GM21528 (cell line): ENCODE data around the gene LSM7.

Experiments
- ATAC-seq: cut with Tn5 transposase; IDR thresholded peaks from one replicate; pipeline ENCODE4 v1.9.1; 2021; ENCODE audit warnings: mild to moderate bottlenecking, moderate library complexity; ENCODE audit not compliant: unreplicated experiment, low FRiP score

LSM7 gene

DNA sequence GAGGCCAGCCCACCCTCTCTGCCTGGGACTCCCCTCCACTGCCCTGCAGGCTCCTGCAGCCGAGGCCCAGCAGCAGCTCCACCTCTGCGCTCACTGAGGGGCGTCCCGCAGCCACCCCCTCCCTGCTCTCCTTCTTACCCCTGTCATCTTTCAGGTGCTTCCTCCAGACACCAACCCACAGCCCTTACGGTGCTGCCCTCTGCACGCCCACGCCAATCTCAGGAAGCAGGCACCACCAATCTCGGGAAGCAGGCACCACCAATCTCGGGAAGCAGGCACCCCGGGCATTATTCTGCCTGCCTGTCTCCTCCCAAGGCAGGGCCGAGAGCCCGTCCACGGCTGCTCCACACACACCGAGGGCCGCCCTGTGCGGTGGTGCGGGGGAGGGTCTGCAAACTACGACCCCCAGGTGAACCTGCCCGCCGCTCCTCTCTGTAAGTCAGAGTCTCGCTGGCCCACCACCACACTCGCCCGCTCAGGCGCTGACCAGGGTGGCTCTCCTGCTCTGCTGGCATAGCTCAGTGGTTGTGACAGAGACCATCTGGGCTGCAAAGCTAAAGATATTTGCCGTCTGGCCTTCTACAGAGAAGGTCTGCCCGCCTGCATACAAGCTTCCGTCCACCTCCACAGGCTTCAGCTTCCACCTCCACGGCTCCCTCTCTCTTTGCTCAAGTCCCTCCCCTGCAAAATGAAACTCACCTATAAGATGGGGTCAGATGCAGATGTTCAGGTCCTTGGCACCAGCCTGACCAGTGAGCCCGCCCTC lies 2.9 kb downstream of the LSM7 start:
- no peak for ATAC-seq

DNA sequence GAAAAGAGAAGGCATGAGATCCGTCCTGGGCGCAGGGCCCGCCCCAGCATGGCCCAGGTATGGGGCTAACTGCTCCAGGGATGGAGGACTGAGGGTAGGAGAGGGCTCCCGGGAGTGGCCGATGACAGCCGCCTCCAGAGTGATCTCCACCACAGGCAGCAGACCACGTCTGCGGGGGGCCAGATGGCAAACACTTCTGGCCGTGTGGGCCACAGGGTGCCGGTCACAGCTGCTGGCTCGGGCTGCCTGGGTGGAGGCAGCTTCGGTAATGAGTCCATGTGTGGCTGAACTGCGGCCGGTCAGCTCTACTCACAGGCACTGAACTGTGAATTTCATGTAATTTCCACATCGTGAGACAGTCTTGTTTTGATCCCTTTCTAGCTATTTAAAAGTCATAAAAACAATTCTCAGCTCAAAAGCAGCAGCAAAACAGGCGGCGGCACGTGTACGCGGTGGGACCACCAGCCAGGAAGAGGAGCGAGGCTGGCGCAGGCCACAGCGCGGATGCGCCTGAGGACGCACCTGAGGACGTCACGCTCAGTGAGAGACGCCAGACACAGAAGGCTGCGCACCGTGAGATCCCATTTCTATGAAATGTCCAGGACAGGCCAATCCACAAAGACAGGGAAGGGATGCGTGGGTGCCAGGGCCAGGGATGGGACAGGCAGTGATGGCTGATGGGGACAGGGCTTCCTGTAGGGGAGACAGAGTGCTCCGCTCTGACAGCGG lies 4.0 kb downstream of the LSM7 start:
- no peak for ATAC-seq

DNA sequence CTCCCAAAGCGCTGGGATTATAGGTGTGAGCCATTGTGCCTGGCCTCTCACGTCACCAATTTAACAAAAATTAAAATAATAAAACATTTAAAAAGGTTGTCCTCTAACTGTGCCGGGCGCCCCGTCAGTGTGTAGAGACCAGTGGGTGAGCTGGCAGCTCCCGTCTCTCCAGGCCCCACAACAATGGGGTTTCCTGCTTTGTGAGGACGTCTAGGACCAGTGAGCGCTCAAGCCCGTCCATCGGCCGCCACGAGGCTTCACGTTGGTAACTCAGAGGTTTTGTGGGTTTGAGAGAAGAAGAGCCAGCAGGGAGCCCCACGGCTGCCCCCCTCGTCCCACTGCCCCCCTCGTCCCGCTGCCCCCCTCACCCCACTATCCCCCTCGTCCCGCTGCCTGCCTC lies 4.7 kb downstream of the LSM7 start:
- no peak for ATAC-seq

DNA sequence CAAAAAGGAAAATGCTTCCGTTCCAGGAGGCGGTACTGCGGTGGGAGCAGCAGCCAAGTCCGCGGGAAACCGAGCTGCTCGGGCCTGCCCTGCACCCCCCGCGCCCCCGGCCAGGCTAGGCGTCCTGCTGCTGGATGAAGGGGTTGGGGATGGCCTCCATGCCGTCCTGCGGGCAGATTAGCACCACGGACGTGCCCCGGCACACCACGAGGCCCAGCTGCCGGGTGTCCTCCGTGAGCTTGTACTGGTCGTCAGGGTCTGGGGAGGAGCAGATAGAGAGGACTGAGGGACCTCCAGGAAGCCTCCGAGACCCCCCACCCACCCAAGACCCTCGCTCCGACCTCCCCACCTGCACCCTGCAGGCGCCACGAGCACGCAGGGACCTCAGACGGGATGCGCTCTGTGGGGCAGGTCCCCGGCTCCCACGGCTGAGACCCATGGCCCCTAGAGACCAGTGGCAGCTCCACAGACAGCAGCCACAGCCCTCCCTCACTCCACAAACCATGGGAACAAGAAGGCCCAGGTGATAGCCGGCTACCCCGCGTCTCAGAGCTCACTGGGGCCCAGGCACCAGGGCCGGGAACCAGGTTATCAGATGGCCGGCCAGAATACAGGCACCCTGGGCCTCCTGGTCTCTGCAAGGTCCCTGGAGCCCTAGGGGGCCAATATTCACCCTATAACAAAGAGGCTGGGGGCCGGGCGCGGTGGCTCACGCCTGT lies 6.7 kb downstream of the LSM7 start:
- ATAC-seq: no peak

DNA sequence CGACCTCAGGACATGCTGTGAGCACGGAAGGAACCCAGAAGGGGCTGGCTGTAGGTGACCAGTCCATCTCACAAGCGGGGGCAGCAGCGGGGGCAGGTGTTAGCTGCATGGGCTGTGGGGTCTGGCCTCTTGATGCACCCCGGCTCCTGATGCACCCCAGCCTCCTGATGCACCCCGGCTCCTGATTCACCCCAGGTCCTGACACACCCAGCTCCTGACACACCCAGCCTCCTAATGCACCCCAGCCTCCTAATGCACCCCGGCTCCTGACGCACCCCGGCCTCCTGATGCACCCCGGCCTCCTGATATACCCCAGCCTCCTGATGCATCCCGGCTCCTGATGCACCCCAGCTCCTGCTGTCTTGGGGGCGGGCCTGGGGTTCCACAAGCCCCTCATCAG lies 7.4 kb downstream of the LSM7 start:
- ATAC-seq: no peak

DNA sequence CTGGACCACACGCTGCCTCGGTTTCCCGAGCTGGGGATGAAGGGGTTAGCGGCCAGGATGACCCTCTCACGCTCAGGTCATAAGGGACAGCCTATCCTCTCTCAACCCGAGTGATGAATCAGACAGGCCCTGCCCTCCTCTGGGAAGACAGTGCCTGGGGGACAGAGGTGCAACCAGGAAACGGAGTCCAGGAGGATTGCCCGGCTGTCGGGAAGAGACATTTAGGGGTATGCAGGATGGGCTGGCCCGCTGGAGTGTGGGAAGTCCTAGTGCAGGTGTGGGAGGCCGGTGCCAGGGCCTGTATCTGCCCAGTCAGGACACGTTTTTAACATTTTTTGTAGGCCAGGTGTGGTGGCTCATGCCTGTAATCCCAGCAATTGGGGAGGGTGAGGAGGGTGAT lies 8.3 kb downstream of the LSM7 start:
- ATAC-seq: no peak

DNA sequence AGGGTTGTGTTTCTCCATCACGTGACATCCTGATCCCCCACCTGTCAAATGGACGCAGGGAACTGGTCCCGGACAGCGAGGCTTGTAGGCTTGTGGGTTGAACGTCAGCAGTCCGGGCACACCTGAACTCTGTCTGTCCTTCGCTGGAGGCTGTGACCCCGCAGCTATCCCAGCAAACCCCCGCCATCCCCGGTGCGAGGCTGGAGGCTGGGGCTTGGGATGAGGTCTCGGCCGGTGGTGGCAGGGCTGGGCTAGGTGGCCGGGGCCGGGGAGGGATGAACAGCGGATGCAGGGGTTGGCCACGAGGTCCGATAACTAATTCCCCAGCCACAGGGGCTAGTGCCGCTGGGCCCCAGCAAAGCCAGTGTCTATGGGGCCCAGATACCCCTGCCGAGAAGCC lies 8.8 kb downstream of the LSM7 start:
- ATAC-seq: no peak

DNA sequence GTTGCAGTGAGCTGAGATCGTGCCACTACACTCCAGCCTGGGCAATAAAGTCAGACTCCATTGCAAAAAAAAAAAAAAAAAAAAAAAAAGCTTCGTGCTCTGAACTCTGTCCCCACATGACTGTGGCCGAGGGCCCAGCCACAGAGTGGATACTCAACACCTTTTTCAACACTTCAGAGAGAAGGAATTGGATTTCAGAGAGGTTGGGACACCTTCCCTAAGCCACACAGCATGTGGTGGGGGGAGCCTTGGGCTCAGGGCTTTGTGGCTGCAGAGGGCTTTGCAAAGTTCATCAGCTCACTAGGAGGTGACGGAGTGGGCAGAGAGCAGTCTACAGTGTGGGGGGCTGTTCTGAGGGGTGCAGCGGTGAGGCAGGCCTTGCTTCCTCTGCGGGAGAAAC lies 9.5 kb downstream of the LSM7 start:
- ATAC-seq: no peak

DNA sequence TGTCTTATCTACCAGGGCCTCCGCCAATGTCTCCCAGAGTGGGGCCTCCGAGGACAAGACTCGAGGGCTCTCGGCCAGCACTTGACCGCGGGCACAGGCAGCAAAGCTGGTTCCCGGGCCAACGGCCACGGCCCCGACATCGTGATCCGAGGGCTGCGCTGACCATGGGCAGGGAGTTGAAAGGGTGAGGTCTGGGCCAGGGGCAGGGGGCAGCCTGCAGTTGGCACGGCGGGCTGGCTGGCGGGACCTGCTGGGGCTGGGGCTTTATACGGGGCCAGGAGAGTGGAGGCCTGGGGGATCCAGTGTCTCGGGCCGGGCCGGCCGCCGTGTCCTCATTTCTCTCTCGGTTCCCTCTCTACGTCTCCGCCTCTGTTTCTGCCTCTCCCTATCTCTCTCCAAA lies 10.6 kb downstream of the LSM7 start:
- no peak for ATAC-seq

DNA sequence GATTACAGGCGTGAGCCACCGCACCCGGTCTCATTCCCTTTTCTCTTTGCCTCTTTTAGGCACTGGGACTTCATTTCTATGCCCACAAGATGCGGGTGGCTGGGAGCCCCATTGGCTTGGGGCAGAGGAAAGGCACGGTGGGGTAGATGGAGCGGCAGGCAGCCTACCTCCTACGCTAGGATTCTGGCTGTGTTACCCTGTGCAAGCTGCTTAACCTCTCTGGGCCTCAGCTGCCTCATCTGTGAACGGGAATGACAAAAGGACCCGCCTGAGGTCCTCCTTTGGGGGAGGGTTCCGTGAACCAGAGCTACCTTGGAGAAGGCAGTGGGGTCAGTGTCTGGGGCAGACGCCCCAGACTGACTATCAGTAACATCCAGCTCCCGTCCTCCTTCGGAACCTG lies 11.1 kb downstream of the LSM7 start:
- no peak for ATAC-seq

DNA sequence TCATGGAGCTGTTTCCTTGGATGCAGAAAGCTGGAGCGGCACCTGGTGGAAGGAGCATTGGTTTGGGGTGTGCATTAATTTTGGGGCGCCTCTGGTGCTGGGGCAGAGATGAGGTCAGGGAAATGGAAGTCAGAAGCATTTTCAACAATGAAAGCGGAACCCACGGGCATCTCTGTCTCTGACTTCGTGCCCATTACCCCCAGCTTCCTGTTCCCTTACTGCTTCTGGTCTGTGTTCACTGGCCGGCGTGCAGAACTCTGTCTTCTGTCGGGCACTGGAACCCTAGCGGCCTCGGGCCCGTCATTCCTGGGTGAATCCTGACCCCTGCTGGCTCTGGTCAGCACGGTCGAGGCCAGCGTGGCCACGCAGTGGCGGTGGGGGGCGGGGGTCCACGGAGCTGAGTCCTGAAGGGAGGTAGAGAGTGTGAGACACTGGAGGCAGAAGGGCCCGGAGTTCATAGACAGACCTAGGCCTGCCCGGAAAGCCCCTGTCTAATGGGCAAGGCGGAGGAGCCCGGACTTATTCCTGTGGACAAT lies 12.5 kb downstream of the LSM7 start:
- no peak for ATAC-seq

DNA sequence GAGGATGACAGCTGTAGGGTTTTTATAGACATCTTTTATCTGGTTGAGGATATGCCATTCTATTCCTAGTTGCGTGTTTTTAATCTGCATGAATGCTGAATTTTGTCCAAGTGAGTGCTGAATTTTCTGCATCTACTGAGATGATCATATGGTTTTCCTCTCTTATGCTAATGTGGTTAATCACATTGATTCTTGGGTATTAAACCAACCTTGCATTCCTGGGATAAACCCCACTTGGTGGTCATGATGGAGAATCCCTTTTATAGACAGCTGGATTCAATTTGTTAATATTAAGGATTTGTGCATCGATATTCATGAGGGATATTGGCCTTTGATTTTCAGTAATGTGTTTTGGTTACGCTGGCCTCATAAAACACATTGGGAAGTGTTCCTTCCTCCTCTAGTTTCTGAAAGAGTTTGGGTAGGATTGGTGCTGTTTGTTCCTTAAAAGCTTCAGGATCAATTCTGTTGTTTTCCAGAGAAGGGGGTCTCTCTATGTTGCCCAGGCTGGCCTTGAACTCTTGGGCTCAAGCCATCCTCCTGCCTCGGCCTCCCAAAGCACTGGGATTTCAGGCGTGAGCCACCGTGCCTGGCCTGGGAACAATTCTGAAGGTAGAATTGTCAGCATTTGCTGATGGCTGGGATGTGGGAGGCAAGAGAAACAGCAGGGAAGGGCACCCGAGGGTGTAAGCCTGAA lies 13.1 kb downstream of the LSM7 start:
- no peak for ATAC-seq

DNA sequence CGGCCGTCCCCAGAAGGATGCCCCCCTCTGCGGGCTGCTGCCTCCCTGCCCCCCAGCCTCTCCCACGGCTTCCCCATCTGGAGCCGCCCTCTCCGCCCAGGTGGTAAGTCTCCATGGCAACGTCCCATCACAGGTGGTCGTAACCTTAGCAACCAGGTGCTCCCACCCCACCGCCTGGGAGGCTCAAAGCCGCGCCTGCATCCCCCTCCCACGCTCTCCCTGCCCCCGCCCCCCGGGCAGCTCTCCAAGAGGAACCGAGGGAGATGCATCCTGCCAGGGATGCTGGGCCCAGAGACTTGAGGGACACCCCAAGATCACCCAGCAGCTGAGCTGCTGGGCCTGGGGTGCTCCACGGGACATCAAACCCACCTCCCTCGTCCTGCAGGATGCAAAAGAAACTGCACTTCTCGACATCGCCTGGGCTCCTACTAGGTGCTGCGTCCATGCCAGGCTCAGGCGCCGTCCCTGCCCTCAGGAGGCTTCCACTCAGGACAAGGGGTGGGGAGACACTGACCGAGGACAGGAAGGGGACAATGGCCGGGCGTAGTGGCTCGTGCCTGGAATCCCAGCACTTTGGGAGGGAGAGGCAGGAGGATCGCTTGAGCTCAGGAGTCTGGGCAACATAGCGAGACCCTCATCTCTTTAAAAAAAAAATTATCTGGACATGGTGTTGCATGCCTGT lies 15.4 kb downstream of the LSM7 start:
- no peak for ATAC-seq

DNA sequence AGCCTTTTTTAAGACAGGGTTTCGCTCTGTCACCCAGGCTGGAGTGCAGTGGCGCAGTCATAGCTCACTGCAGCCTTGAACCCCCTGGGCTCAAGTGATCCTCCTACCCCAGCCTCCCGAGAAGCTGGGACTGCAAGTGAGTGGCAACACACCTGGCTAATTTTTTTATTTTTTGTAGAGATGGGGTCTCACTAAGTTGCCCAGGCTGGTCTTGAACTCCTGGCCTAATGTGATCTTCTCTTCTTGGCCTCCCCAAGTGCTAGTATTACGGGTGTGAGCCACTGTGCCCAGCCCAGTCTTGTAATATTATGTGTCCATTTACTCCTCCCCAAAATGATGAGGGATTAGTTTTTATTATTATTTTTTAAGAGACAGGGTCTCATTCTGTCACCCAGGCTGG lies 17.3 kb downstream of the LSM7 start:
- no peak for ATAC-seq

DNA sequence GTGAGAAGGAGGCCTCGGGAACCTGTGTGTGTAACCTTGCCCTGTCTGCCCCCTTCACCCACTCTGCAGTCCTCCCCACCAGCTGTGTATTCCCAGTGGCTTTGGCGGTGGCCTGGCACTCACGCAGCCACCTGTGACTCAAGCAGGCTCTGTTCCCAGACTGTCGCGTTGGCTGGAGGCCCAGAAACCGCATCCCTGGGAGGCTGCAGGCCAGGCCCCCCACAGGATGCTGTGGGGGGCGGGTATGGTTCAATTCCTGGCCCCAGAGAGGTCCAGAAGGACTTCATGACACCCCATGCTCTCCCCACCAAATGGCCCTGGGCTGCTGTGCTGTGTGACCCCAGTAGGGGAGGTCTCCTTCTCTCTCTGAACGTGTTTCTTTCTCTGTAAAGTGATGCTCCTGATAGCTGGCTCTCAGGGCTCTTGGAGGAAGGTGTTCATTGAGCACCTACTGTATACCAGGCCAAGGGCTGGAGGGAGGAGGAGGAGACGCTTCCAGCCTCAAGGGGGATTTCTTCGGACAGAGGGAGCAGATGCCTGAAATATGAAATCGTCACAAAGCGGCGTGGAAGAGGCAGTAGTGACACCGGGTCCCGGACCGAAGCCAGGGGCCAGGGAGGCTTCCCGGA lies 18.5 kb downstream of the LSM7 start:
- ATAC-seq: no peak

DNA sequence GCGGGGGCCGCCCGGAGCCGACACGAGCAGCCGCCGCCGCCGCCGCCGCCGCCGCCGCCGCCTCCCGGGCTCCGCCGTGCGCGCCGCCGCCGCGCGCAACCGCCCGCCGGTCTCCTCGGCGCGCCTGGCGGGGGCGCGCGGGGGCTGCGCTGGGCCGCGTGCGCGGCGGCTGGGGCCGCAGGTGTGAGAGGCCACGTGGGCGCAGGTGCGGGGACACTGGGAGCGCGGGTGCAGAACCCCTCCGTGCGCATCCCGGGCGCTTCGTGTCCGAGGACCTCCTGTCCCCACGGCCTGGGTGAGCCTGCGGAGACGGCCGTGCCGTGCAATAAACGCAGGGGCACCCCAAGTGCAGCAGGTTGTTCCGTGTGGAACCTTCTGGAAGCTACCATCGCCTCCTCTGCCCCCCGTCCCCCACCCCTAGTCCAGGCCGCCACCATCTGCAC lies 20.3 kb downstream of the LSM7 start, which contains the start of gene LINGO3:
LINGO3 (minus strand) TSS at position 41 of the 443 bp plus-strand sequence. CDS start 16,378 bp downstream, outside the sequence.
- no peak for ATAC-seq

DNA sequence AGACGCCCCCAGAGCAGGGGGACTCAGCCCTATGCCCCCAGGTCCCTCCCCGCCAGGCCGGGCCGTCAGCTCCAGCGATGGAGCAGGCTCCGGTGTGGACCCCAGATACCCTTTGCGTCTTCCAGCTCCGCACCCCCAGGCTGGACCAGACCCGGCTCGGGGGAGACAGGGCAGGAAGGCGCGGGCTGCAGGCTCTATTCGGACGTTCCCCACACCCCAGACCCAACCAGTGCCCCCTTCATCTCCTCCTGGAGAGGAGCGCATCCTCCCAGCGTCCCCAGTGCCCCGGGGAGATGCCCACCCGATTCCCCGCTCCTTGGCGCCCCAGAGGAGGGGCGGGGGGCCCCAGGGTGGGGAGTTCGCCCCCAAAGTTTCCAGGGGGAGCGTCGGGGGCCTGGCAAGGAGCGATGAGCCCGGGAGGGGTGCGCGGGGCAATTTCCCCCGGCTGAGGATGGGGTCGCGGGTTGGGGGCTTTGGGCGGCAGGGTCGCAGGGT lies 20.8 kb downstream of the LSM7 start:
- ATAC-seq: no peak

DNA sequence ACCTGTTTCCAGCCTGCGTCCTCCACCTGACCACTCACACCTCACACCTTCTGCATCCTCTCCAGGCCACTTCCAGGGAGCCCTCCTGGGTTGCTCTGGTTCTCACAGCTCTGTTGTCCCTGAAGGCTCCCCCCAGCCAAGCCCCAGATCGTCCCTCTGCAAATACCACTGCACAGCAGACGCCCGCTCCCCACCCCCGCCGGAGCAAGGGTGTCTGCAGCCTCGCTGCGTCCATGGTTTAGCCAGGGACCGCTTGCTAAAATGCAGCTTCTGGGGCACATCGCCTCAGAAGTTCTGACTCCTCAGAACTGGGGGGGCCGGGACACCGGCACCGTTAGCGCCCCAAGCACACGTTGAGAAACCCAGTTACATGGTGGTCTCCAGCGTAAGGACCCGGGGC lies 21.4 kb downstream of the LSM7 start:
- no peak for ATAC-seq

DNA sequence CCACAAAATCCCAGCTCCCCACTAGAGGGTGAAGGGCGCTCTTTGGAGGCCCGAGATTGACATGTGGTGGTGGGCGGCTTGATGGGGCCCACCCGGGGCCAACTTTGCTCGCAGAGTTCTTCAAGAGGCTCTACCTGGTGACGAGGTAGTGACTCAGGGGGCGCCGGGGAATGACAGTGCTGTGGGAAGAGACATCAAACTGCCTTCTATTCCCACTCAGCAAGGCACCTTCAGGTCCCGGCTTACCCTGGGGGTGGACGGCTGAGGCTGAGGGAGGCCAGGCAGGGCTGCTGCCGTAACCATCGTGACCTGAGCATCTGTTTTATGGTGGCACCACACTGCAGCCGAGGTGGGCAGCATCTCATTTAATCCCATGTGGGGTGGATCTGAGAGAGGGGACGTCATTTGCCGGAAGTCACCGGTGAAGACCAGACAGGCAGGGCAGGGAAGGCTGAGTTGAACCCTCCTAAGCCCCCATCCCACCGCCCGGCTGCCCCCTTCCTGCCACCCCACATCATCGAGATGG lies 22.0 kb downstream of the LSM7 start:
- ATAC-seq: no peak
